Lower lobe of right lung (tissue), 2 donors: Measurements from ENCODE around the gene B3GALNT1. TPM values are rescaled to one million over a fixed set of nuclear protein-coding genes. Genes with fewer than 3 reads are reported as not detected.
A peak's percentile ranks its signal among the peaks of the same experiment; 100 is the strongest.

Source experiments
- ATAC-seq, 2 donors: fragments of 200-7000 bp; cut with Tn5 transposase; one replicate each; pipeline ENCODE4 v1.9.1; 2020 to 2022; ENCODE audit warnings: mild to moderate bottlenecking in 2 of 2, moderate library complexity in 2 of 2
- DNase-seq: peaks from one replicate; pipeline ENCODE4 v3.0.0-alpha.2; 2020
- H3K27ac ChIP-seq: fragments of 200-600 bp; one replicate; pipeline ENCODE4 v1.8.0; 2022
- H3K27me3 ChIP-seq: fragments of 200-600 bp; one replicate; pipeline ENCODE4 v1.8.0; 2022; ENCODE audit warnings: low read depth
- H3K36me3 ChIP-seq: fragments of 200-600 bp; one replicate; pipeline ENCODE4 v1.8.0; 2022; ENCODE audit warnings: mild to moderate bottlenecking
- H3K4me1 ChIP-seq: fragments of 200-600 bp; one replicate; pipeline ENCODE4 v1.8.0; 2022
- H3K4me3 ChIP-seq: fragments of 200-600 bp; one replicate; pipeline ENCODE4 v1.8.0; 2022; ENCODE audit warnings: mild to moderate bottlenecking
- H3K9me3 ChIP-seq: fragments of 200-600 bp; one replicate; pipeline ENCODE4 v1.8.0; 2022
- CTCF ChIP-seq: fragments of 200-600 bp; IDR thresholded peaks from one replicate; pipeline ENCODE4 v1.8.0; 2022; ENCODE audit warnings: antibody characterized with exemption, mild to moderate bottlenecking
- intact Hi-C: fragments of 100-400 bp; cut with DNase I; formaldehyde crosslinking; loops from one replicate; pipeline ENCODE4 v1.11.0; 2022
- total RNA-seq: library from RNA; stranded (reverse); fragmentation: NEBNext Ultra II Directional; extraction: Animal tissue kit (Norgen Biotek cat#: 25700); gene quantifications from one replicate; pipeline ENCODE4 v1.2.1, GENCODE V29; 2021
- donor health status: DM: no; HTN: yes; CAD: no; lungs with severe emphysema.

Gene B3GALNT1
- total RNA-seq, 1 donor from 2014 or later = 25.8 TPM

- no peaks in the 10 kb centered on the region for H3K27me3 ChIP-seq
- H3K27ac ChIP-seq = no peak overlapping the region
- TF ChIP-seq CTCF = no peak
- no peak for ATAC-seq
- H3K4me1 ChIP-seq = peaks cover 17% of the 10 kb centered on the region
- intact Hi-C loops = no loop called here
- no peaks in the 10 kb centered on the region for H3K36me3 ChIP-seq
- no peaks in the 10 kb centered on the region for H3K9me3 ChIP-seq
- DNase-seq = no peak
- no peak overlapping the region for H3K4me3 ChIP-seq
Observed at GRCh38 chr3:161073181-161073580, 32.0 kb downstream of the B3GALNT1 start.

GRCh38 chr3:161072751-161073150 is 32.4 kb downstream of the B3GALNT1 start:
- intact Hi-C loops = no loop called here
- TF ChIP-seq CTCF = no peak
- no peak for DNase-seq
- Histone ChIP-seq H3K4me3 (no peak overlapping the region), H3K27me3 (no peaks in the 10 kb centered on the region), H3K36me3 (no peaks in the 10 kb centered on the region), H3K9me3 (no peaks in the 10 kb centered on the region), H3K4me1 (peaks cover 17% of the 10 kb centered on the region), H3K27ac (no peak overlapping the region)
- ATAC-seq = no peak

- H3K36me3 ChIP-seq = no peaks in the 10 kb centered on the region
- H3K9me3 ChIP-seq = no peaks in the 10 kb centered on the region
- no peak for TF ChIP-seq CTCF
- no peak overlapping the region for H3K4me3 ChIP-seq
- intact Hi-C loops = no loop called here
- H3K27me3 ChIP-seq = no peaks in the 10 kb centered on the region
- peaks cover 17% of the 10 kb centered on the region for H3K4me1 ChIP-seq
- ATAC-seq (no peak), DNase-seq (no peak)
- H3K27ac ChIP-seq = no peak overlapping the region
Observed at GRCh38 chr3:161072211-161072621, 32.9 kb downstream of the B3GALNT1 start.

GRCh38 chr3:161070980-161071663 is 34.0 kb downstream of the B3GALNT1 start:
- no peak overlapping the region for H3K27ac ChIP-seq
- intact Hi-C loops = no loop called here
- no peak for ATAC-seq

GRCh38 chr3:161070252-161070930 is 34.8 kb downstream of the B3GALNT1 start:
- Histone ChIP-seq H3K4me1 (peaks cover 17% of the 10 kb centered on the region), H3K27me3 (no peaks in the 10 kb centered on the region), H3K36me3 (no peaks in the 10 kb centered on the region), H3K9me3 (no peaks in the 10 kb centered on the region), H3K27ac (no peak overlapping the region), H3K4me3 (no peak overlapping the region)
- DNase-seq = no peak
- no peak for TF ChIP-seq CTCF
- intact Hi-C loops = no loop called here
- peak in 1 of 2 donors; percentile 8 for ATAC-seq

More at GRCh38 chr3:161070980-161071663, 34.0 kb downstream of the B3GALNT1 start:
- H3K9me3 ChIP-seq = no peaks in the 10 kb centered on the region
- H3K27me3 ChIP-seq = no peaks in the 10 kb centered on the region
- H3K36me3 ChIP-seq = no peaks in the 10 kb centered on the region
- no peak overlapping the region for H3K4me3 ChIP-seq
- no peak for DNase-seq
- TF ChIP-seq CTCF = no peak
- H3K4me1 ChIP-seq = peaks cover 17% of the 10 kb centered on the region
